ENCODE data around the gene ZBTB24. TPM values are rescaled to one million over a fixed set of nuclear protein-coding genes. Genes with fewer than 3 reads are reported as not detected.

ZBTB24 gene
- total RNA-seq, 1 donor from 2014 or later, result 10.2 TPM

DNA sequence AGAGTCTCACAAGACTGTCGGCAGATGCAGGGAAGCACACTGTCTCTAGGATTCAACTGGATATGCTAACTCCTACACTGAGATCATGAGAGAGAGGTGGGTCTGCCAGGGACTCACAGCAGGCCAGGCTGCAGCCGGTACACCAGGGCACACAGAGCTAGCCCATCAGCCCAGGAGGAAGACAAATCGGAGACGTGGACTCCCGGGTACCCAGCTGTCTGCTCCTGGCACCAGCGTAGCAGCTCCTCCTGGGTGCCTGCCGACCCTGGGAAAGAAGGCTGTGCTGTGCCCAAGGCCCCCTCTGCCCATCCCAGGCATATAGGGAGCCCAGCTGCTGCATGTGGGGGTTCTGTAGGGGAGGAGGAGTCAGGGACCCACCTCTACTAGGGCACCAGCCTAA is 34.4 kb downstream of the ZBTB24 start:
- H3K27me3 ChIP-seq, result no peaks in the 10 kb centered on the region
- intact Hi-C loops (cut with DNase I), result no loop called here
- peaks cover 30 to 56% of the 10 kb centered on the region in 2 donors for H3K36me3 ChIP-seq
- DNase-seq (ENCODE audit: low spot score in 2 of 2), result no peak
- no peak overlapping the region for H3K27ac ChIP-seq
- no peaks in the 10 kb centered on the region for H3K9me3 ChIP-seq
- TF ChIP-seq, protein P1, sequence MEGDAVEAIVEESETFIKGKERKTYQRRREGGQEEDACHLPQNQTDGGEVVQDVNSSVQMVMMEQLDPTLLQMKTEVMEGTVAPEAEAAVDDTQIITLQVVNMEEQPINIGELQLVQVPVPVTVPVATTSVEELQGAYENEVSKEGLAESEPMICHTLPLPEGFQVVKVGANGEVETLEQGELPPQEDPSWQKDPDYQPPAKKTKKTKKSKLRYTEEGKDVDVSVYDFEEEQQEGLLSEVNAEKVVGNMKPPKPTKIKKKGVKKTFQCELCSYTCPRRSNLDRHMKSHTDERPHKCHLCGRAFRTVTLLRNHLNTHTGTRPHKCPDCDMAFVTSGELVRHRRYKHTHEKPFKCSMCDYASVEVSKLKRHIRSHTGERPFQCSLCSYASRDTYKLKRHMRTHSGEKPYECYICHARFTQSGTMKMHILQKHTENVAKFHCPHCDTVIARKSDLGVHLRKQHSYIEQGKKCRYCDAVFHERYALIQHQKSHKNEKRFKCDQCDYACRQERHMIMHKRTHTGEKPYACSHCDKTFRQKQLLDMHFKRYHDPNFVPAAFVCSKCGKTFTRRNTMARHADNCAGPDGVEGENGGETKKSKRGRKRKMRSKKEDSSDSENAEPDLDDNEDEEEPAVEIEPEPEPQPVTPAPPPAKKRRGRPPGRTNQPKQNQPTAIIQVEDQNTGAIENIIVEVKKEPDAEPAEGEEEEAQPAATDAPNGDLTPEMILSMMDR (IDR thresholded peaks at IDR 0.05), result no peak
- no peak overlapping the region for H3K4me3 ChIP-seq
- peaks cover 0 to 1% of the 10 kb centered on the region in 2 donors for H3K4me1 ChIP-seq

DNA sequence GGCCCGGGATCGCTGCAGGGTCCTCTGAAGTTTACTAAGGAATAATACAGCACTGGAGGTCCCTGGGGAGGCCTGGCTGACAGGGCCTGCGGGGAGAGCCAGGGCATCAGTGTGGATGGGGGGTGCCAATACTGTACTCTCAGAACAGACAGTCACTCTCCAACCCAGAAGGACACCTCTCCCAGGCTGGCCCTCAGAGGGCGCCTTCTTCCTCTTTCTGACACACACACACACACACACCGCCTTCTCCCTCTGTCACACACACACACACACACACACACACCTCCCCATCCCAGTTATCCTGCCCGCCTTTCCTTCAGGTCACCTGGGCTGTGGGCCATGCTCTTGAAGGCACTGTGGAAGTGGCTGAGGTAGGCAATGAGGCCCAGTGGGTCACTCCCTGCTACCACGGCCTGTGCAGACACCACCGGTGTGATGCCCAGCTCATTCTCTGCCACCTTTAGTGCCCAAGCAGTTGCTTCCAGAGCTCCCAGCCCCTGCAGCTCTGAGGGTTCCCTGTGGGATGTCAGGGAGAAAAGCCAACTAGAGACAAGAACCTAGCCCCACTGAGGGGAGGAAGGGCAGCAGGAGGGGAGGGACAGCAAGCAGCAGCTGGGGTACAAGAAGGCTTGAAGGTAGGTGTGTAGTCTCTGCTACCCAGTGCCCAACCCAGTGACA is 35.0 kb downstream of the ZBTB24 start:
- DNase-seq (ENCODE audit: low spot score in 2 of 2), result peak in 1 of 2 donors; percentile 56
- H3K4me3 ChIP-seq, result no peak overlapping the region
- intact Hi-C loops (cut with DNase I), result no loop called here
- TF ChIP-seq, protein P1 (IDR thresholded peaks at IDR 0.05), result no peak
- H3K4me1 ChIP-seq, result no peaks in the 10 kb centered on the region
- H3K27ac ChIP-seq, result no peak overlapping the region
- peaks cover 33 to 59% of the 10 kb centered on the region in 2 donors for H3K36me3 ChIP-seq
- H3K27me3 ChIP-seq, result no peaks in the 10 kb centered on the region
- H3K9me3 ChIP-seq, result no peaks in the 10 kb centered on the region

DNA sequence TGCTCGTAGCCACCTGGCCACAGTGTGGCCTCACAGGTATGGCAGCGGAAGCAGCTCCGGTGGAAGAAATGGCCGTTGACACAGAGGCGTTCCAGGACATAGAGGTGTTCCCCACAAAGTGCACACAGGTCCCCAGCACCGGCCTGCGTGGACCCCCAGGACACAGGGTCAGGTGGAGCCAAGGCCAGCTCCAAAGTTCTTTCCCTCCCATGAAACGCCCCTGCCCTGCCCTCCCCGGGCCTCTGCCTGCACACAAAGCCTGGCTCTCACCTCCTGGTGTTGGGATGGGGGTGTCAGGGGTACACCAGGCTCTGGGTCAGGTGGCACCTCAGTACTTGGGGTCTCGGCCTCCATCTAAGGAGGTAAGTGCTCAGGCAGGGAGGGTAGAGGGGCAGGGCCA is 35.9 kb downstream of the ZBTB24 start:
- TF ChIP-seq, protein P1 (IDR thresholded peaks at IDR 0.05), result no peak
- no peaks in the 10 kb centered on the region for H3K27me3 ChIP-seq
- intact Hi-C loops (cut with DNase I), result no loop called here
- no peak overlapping the region for H3K4me3 ChIP-seq
- no peaks in the 10 kb centered on the region for H3K9me3 ChIP-seq
- peaks cover 0 to 3% of the 10 kb centered on the region in 2 donors for H3K4me1 ChIP-seq
- DNase-seq (ENCODE audit: low spot score in 2 of 2), result no peak
- H3K27ac ChIP-seq, result no peak overlapping the region
- peaks cover 33 to 49% of the 10 kb centered on the region in 2 donors for H3K36me3 ChIP-seq

DNA sequence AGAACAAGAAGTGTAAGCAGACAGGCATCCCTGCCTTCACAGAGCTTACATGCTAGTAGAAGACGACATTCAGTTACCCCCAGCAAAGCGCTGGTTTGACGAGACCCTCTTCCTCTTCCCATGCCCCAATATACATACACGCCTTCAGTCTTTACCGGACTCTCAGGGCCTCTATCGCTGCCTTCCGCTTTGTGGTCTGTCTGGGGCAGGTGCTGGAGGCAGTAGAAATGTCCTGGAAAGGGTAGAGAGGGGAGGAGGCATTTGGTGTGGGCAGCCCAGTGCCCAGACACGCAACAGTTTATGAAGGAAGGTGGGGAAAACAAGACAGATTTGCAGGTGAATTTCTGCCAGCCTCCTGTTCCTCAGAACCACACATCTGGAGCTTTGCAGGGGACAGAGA is 36.5 kb downstream of the ZBTB24 start:
- intact Hi-C loops (cut with DNase I), result no loop called here
- no peaks in the 10 kb centered on the region for H3K27me3 ChIP-seq
- peaks cover 28 to 44% of the 10 kb centered on the region in 2 donors for H3K36me3 ChIP-seq
- DNase-seq (ENCODE audit: low spot score in 2 of 2), result no peak
- H3K4me3 ChIP-seq, result no peak overlapping the region
- TF ChIP-seq, protein P1 (IDR thresholded peaks at IDR 0.05), result no peak
- H3K4me1 ChIP-seq, result peaks cover 0 to 6% of the 10 kb centered on the region in 2 donors
- no peak overlapping the region for H3K27ac ChIP-seq
- no peaks in the 10 kb centered on the region for H3K9me3 ChIP-seq

DNA sequence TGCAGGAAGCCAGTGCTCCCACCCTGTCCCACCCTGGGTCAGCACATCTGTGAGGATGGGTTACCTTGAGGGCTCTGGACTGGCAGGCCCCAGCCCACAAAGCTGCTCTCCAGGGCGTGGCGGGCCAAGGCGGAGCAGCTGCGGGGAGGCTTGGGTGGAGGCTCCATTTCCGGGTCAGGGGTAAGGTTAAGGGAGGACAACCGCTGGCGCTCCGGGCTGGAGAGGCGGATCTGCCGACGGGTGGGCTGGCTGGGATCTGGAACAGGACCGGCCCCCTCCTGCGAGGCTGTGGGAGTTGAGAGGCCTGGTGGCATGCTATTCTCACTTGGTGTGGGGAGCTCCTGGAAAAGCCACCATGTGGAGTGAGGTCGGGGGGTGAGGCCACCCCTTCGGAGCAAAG is 36.9 kb downstream of the ZBTB24 start:
- intact Hi-C loops (cut with DNase I), result no loop called here

More for the DNA sequence above, 36.9 kb downstream of the ZBTB24 start:
- peak in 1 of 2 donors; percentile 63 for DNase-seq (ENCODE audit: low spot score in 2 of 2)
- TF ChIP-seq, protein P1 (IDR thresholded peaks at IDR 0.05), result no peak
- H3K36me3 ChIP-seq, result peaks cover 28 to 41% of the 10 kb centered on the region in 2 donors
- no peak overlapping the region for H3K4me3 ChIP-seq
- H3K9me3 ChIP-seq, result no peaks in the 10 kb centered on the region
- H3K27me3 ChIP-seq, result no peaks in the 10 kb centered on the region
- H3K4me1 ChIP-seq, result peaks cover 0 to 10% of the 10 kb centered on the region in 2 donors
- H3K27ac ChIP-seq, result no peak overlapping the region

Measured in ascending aorta (tissue), 2 donors.